Nephron progenitor cell (in vitro differentiated cells): Measurements from ENCODE around the gene GTF3C1.

Experiments used
- DNase-seq: peaks from one replicate; pipeline ENCODE4 v3.0.0; 2021
- H3K27ac Mint-ChIP-seq: 2 replicates; pipeline ENCODE4 v1.8.0; 2021; ENCODE audit warnings: mild to moderate bottlenecking, moderate library complexity, mixed read lengths
- H3K27me3 Mint-ChIP-seq: 2 replicates; pipeline ENCODE4 v1.8.0; 2021; ENCODE audit warnings: mild to moderate bottlenecking, low read depth, mixed read lengths; ENCODE audit not compliant: poor library complexity
- H3K36me3 Mint-ChIP-seq: 2 replicates; pipeline ENCODE4 v1.8.0; 2021; ENCODE audit warnings: low read depth, mixed read lengths
- H3K4me1 Mint-ChIP-seq: 2 replicates; pipeline ENCODE4 v1.8.0; 2021; ENCODE audit warnings: mixed read lengths
- H3K4me3 Mint-ChIP-seq: 2 replicates; pipeline ENCODE4 v1.8.0; 2021; ENCODE audit warnings: mild to moderate bottlenecking, moderate library complexity, mixed read lengths
- H3K9me3 Mint-ChIP-seq: 2 replicates; pipeline ENCODE4 v1.8.0; 2021; ENCODE audit warnings: mild to moderate bottlenecking, moderate library complexity, mixed read lengths
- CTCF ChIP-seq: fragments of 200-600 bp; sonication (generic); IDR thresholded peaks from 2 replicates; pipeline ENCODE4 v1.5.0; 2021; ENCODE audit warnings: antibody characterized with exemption

The GTF3C1 gene

DNA sequence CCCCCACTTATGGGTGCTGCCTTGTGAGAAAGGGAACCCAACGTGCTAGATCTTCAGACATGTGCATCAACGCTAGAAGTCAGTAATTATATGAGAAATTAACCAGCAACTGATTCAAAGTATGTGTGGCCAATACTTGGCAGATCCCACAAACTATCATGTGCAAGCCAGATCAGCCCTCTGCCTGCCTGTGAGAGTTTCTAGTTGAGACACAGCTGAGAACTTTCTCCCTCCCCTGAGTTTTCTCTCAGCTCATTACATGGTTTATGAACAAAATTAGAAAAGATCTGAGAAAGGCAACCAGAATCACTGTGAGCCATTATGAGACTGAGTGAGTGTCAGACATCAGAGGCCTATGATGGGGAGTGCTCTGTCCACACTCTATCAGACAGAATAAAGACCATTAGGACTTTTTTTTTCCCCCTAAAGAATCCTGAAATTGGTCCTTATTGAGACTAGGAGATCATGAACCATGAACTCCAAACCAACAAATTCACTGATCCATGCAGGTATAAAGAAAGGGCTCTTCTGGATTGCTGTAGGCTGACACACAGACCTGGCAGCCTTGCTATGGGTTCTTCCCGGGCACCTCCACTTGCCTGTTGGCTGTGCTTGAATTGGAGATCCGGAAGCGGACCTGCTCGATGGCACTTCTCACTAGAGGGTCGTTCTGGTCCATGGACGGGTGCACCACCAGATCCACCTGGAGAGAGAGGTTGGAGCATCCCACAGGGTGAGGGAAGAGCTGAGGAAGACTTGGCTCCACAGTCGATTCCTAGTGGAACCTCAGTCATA, 51.5 kb downstream of the GTF3C1 start:
- no peak overlapping the region for H3K27ac Mint-ChIP-seq
- no peak overlapping the region for H3K4me3 Mint-ChIP-seq
- DNase-seq: no peak
- no peaks in the 10 kb centered on the region for H3K9me3 Mint-ChIP-seq
- no peak for TF ChIP-seq CTCF
- H3K4me1 Mint-ChIP-seq: peaks cover 4% of the 10 kb centered on the region
- peaks cover 69% of the 10 kb centered on the region for H3K36me3 Mint-ChIP-seq
- H3K27me3 Mint-ChIP-seq: no peaks in the 10 kb centered on the region

DNA sequence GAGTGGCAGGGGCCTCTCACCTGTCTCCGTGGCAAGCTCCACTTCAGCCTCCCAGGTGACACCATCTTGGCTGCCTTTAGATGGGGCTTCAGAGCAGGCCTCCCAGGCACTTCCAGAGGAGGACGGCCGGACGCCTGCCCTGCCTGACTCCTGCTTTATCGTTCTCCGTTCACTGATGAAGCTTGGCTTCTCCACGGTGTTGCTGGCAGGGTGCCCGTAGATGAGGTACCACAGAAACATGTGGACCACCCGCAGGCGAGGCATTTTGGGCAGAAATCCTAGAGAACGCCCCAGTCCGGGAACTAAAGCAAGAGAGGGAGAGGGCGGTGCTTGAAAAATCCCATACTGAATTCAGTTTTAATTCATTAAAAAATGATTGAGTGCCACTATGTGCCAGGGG, 54.5 kb downstream of the GTF3C1 start:
- Mint-ChIP-seq H3K27ac (no peak overlapping the region), H3K36me3 (peaks cover 65% of the 10 kb centered on the region), H3K4me1 (peaks cover 4% of the 10 kb centered on the region), H3K9me3 (no peaks in the 10 kb centered on the region), H3K4me3 (no peak overlapping the region), H3K27me3 (no peaks in the 10 kb centered on the region)
- no peak for TF ChIP-seq CTCF
- DNase-seq: no peak

DNA sequence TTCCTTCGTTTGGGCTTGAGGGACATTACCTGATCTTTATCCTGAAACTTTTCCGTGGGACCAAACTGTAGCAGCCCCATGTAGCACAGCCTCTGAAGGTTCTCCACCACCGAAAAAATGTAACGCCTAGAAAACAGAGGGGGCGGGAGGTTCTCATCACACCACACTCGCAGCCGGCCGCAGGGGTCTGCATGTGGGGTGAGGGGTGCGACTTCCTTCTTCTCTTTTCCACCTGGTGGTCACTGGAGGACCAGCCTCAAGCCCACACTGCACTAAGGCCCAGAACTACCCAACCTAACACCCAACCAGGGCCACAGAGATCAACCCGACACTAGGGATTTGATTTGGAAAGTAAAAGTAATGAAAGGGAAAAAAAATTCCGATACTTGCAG, 57.1 kb downstream of the GTF3C1 start:
- Mint-ChIP-seq H3K27me3 (no peaks in the 10 kb centered on the region), H3K27ac (no peak overlapping the region), H3K36me3 (peaks cover 68% of the 10 kb centered on the region), H3K9me3 (no peaks in the 10 kb centered on the region), H3K4me1 (no peaks in the 10 kb centered on the region), H3K4me3 (no peak overlapping the region)
- no peak for DNase-seq
- TF ChIP-seq CTCF: no peak

GRCh38 chr16:27491894-27492587, 57.7 kb downstream of the GTF3C1 start:
- H3K9me3 Mint-ChIP-seq: no peaks in the 10 kb centered on the region
- no peak for DNase-seq
- peaks cover 68% of the 10 kb centered on the region for H3K36me3 Mint-ChIP-seq
- no peaks in the 10 kb centered on the region for H3K27me3 Mint-ChIP-seq
- H3K27ac Mint-ChIP-seq: no peak overlapping the region
- no peaks in the 10 kb centered on the region for H3K4me1 Mint-ChIP-seq
- H3K4me3 Mint-ChIP-seq: no peak overlapping the region
- TF ChIP-seq CTCF: no peak

GRCh38 chr16:27489906-27490305, 59.8 kb downstream of the GTF3C1 start:
- Mint-ChIP-seq H3K4me1 (no peaks in the 10 kb centered on the region), H3K27me3 (no peaks in the 10 kb centered on the region), H3K27ac (peak overlapping the region; percentile 68), H3K4me3 (no peak overlapping the region), H3K9me3 (no peaks in the 10 kb centered on the region), H3K36me3 (peaks cover 84% of the 10 kb centered on the region)
- TF ChIP-seq CTCF: no peak
- no peak for DNase-seq
